CD4-positive, alpha-beta T cell treated with Interleukin-4 for 1 hour (primary cell): ENCODE results near the gene MDH1.
"Not testable (repeated sequence)": the region's sequence is repeated elsewhere in the genome, so short reads cannot be mapped to it uniquely, and the experiment has no call there.

Experiments
- DNase-seq, 2 donors: peaks; one replicate each; pipeline ENCODE4 v3.0.0-alpha.2; 2020 to 2022

The MDH1 gene

DNA sequence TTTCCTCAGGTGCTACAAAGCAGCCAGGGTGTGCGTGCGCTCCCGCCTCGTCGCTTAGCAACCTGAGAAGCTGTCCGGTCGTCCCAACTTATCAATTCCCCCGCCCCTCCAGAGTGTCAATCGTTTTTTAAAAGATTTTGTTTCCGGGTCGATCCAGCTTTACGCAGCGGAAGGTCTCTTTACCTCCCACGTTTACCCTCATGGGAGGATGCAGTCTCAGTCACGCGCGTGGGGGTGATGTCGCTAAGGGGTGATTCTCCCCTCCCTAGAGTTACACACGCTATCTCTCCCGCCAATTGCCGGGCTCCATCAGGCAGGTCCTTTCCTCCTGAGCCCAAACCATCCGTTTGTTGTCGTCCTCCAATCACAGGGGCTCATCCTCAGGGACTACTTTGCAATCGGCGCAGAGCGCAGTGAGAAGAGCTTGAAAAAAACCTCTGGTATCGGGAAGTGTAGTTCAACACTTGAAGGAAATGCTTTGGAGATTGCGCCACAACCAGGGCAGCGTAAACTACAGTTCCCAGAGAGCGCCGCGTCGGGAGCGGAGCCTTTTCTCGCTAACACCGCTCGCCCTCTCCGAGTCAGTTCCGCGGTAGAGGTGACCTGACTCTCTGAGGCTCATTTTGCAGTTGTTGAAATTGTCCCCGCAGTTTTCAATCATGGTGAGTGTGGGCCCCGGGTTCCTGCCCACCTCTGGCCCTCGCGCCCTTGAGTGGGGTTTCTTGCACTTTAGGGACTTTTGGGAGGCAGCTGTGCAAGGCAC is at the start of gene MDH1, which contains the start of gene WDPCP:
TSS of gene MDH1 (plus strand) at position 579 of the 763 bp plus-strand sequence. CDS start at position 660, 81 bp downstream.
TSS of gene WDPCP (minus strand) at position 93 of the 763 bp plus-strand sequence. CDS start 206 bp downstream, outside the sequence.
- peak; percentile 97 to 98 for DNase-seq

DNA sequence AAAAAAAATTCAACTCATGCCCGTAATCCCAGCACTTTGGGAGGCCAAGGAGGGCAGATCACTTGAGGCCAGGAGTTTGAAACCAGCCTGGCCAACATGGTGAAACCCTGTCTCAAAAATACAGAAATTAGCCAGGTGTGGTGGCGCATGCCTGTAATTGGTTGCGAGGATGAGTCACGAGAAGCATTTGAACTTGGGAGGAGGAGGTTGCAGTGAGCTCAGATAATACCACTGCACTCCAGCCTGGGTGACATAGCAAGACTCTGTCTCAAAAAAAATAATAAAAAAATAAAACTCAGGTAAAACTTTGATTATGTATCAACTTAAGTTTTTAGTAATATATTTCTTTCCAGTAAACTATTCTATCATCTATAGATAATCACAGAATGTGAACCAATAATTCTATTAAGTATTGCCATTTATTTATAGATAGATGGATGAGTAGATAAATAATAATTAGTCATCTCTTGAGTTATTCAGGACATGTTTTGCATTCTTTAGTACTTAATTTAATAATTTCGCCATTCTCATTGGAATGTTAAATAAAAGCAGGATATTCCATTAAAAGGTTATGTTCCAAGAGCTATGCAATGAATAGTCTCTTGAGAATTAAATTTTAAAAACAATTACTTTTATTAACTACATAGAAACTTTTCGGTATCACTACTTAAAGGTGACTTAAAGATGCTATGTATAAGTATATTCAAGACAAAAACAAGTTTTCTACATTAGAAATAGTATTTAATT is 49.2 kb upstream of the MDH1 start:
- no peak for DNase-seq

DNA sequence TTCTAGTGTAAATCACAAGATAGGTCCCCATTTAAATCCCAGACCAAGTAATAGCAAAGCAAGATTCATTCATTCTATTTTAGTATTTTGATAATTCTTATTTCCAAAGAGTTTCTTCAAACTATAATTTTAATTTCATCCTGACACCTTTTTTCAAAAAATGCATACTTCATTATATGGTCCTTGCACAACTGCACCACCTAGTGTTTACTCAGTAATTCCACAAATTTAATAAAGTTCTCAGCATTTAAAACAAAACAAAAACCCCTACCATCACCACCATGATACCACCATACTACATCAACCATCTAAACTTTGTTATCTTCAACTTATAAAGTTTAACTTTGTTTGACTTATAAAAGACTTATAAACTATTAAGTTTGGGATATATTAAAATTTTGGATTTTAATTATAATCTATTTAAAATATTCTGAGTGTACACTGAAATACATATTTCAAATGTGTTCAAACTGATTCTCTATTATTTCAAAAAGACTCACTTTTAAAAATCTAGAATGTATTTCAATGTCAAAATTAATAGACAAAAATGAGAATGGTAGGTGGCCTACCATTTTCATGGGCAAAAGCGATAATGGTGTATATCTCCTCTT is 44.6 kb upstream of the MDH1 start:
- peak in 1 of 2 donors; percentile 4 for DNase-seq

DNA sequence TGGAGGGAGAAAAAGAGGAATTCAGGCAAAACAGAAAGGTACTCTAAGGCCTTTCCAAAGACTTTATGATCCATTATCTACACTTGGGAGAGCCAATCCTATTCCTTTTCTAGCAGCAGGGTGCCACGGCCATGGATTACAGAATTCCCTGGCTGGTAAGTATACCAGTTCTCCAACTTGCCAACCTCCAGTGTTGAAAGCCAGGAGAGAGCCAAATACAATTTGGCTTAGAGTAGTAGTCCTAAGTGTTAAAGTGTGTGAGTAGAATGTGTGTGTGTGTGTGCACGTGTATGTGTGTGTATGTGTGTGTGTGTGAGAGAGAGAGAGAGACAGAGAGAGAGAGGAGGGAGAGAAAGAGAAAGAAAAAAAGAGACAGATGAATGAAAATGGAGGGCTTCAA is 43.7 kb upstream of the MDH1 start:
- DNase-seq = no peak

DNA sequence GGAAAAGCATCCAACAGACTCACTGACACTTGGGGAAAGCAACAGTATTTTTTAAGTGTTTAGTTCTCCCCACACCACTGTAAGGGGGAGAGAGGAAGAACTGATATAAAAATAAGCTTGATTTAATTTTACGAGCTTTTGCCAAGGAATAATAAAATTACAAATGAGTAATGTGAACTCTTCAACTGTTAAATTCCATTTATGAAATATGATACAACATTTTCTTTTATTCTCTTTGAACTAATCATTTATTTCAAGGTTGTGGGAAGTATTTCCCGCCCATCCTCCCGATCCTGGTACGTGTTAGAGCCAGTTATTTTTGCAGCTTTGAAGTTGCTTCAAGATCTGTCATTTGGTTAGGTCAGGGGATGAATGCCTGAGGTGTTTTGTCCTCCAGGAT is 35.7 kb upstream of the MDH1 start:
- DNase-seq = no peak

DNA sequence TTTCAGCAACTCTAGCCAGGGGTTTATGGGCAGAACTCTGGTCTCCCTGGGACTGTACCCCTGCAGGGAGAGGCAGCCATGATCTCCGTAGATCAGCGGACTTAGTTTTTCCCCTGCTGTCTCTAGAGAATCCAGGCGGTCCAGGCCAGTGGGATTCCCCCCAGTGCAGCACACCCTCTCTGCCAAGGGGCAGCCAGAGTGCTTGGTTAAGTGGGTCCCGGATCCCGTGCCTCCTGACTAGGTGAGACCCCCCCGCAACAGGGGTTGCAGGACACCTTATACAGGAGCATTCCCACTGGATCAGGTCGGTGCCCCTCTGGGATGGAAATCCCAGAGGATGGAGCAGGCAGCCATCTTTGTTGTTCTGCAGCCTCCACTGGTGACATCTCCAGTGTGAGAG is 33.5 kb upstream of the MDH1 start:
- DNase-seq = no peak

DNA sequence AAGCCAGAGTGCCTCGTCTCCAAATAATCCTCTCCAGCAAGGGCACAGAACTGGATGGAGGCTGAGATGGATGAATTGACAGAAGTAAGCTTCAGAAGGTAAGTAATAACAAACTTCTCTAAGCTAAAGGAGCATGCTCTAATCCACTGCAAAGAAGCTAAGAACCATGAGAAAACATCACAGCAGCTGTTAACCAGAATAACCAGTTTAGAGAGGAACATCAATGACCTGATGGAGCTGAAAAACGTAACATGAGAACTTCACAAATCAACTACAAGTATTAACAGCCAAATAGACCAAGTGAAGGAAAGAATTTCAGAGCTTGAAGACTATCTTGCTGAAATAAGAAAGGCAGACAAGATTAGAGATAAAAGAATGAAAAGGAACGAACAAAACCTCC is 32.8 kb upstream of the MDH1 start:
- DNase-seq = no peak

DNA sequence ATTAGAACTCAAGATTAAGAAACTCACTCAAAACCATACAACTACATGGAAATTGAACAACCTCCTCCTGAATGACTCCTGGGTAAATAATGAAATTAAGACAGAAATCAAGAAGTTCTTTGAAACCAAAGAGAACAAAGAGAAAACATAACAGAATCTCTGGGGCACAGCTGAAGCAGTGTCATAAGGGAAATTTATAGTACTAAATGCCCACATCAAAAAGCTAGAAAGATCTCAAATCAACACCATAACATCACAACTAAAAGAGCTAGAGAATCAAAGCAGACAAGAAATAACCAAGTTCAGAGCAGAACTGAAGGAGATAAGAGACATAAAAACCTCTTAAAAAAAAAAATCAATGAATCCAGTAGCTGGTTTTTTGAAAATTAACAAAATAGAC is 30.9 kb upstream of the MDH1 start:
- DNase-seq = not testable (repeated sequence)

DNA sequence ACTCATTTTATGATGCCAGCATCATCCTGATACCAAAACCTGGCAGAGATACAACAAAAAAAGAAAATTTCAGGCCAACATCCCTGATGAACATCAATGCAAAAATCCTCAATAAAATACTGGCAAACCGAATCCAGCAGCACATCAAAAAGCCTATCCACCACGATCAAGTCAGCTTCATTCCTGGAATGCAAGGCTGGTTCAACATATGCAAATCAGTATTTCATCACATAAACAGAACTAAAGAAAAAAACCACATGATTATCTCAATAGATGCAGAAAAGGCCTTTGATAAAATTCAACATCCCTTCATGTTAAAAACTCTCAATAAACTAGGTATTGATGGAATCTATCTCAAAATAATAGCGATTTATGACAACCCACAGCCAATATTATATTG is 29.8 kb upstream of the MDH1 start:
- not testable (repeated sequence) for DNase-seq

DNA sequence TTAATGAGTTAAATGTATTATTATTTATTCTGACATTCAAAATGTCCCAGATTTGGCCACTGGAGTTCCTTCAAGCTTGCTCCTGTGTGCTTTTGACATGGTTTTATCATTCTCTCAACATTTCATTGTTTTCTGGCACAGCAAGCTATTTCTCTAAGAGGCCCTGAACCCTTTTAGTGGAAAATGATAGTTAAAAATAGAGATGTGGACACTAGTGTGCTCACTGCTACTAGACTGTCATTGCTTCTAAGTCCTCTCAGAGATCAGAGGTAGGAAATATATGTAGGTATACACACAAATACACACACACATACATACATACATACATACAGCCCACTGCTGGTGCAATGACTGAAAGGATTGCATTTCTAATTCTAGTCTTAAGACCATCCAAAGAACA is 26.0 kb upstream of the MDH1 start:
- no peak for DNase-seq

DNA sequence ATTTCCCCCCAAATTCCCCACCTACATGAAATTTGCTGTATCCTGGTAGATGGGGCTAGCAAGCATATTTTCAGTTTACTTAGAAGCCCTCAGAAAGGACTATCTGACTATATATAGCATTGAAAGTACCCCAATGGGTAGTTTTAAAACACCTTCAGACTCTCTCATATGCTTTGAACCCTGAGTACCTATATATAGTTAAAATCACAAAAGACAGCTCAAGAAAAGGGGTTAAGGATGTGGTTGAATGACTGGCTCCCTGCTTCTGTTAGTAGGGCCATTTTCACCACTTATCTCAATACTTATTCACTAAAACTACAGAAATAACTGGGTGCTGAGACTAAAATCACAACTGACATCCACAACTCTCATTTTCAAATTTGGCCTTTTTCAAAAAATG is 19.0 kb upstream of the MDH1 start:
- no peak for DNase-seq

DNA sequence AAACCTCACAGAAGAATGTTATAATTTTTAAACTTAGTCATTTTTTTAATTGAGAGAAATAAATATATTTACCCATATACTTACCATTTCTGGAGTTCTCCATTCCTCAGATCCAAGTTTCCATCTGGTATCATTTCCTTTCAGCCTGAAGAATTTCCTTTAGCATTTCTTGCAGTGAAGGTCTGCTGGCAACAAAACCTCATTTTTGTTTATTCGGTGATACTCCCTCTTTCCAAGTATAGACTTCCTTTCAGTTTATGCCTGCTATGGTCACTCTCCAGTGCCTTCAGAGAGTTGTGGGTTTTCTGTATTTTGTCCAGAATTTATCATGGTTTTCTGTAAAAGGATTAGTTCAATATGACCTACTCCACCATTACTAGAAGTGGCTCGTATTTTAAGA is 17.5 kb upstream of the MDH1 start:
- DNase-seq = no peak

DNA sequence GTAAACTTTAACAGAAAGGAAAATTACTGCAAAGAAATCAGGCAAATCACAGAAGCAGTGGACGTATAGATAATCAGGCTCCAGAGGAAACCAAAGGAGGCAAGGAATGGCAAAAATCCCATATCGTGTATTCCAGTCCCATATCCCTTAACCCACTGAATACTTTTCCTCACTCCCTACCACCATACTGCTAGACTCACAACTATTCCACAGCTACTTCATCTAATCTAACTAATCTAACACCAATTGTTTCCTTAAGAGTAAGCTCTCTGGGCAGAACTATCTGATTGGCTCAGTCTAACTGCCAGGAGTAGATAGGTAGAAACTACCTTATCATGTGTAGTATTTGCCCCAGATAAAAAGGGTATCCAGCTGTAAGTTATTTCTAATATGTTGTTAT is 16.8 kb upstream of the MDH1 start:
- DNase-seq = no peak

DNA sequence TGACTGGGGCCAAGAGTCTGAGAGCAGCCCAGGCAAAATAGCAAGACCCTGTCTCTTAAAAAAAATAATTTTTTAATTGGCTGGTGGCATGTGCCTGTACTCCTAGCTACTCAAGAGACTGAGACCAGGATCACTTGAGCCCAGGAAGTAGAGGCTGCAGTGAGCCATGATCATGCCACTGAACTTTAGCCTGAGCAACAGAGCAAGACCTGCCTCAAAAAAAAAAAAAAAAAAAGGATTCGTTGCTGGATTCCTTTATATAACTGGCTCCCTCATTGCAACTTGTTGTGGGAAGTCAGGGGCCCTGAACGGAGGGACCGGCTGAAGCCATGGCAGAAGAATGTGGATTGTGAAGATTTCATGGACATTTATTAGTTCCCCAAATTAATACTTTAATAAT is 15.7 kb upstream of the MDH1 start:
- not testable (repeated sequence) for DNase-seq

DNA sequence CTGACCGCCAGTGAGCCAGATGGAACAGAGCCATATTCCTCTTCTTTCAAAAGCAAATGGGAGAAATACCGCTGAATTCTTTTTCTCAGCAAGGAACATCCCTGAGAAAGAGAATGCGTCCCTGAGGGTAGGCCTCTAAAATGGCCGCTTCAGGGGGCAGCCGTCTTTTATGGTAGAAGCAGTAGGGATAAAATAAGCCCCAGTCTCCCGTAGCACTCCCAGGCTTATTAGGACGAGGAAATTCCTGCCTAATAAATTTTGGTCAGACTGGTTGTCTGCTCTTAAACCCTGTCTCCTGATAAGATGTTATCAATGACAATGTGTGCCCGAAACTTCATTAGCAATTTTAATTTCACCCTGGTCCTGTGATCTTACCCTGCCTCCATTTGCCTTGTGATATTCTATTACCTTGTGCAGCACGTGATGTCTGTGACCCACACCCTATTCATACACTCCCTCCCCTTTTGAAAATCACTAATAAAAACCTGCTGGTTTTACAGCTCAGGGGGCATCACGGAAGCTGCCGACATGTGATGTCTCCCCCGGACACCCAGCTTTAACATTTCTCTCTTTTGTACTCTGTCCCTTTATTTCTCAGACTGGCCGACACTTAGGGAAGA is 14.9 kb upstream of the MDH1 start:
- DNase-seq = not testable (repeated sequence)

DNA sequence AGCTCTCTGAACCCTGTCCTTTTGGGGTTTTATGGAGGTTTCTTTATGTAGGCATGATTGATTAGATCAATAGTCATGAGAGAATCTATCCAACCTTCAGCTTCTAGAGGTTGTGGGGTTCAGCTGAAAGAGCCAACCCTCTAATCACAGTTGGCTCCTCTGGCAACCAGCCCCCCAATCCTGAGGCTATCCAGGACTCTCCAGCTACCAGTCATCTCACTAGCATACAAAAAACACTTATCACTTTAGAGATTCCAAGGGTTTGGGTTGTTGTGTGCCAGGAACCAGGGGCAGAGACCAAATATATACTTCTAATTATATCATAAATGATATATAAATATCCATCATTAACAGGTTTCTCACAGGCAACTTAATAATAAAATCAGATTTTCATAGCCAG is 12.2 kb upstream of the MDH1 start:
- DNase-seq = no peak

DNA sequence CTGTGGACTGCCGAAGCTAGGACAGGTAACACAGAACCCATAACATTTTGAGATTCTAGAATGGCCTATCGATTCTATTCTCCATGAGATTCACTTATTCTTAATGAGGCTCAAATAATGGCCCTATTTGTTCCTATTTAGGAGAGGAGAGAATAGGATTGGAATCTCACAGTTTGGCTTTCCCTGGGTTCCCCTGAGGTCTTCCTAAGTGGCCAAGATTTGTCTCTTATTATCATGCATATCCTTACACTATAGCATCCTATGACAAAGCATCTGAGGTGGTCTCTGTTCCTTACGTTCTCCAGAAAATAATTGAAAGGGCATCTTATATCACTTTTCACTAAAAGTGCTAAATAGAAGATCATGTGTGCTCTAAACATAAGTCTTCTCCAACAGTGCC is 10.0 kb upstream of the MDH1 start:
- DNase-seq = no peak

DNA sequence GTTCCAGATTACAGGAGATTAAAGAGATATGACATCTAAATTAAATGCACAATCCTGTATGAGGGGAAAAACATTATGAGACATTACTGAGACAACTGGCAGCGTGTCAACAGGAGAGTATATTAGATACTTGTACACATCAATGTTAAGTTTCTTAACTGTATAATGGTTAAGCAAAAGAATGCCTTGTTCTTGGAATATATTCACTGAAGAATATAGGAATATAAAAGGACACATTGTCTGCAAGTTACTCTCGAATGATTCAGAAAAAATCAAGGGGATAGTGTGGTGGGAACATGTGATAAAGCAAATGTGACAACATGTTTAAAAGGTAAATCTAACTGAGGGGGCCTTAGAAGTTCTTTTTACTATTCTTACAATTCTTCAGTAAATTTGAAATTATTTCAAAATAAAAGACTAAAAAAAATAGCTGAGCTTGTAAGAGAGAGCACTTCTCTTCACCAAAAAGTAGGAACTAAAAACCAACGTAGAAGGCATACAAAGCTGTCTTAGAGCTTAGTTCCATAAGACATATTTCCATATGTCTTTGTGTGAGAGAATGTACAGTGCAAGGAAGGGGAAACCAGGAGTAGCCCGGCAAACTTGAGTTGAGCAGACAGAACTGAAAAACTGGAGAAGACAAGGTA is 8.0 kb upstream of the MDH1 start:
- DNase-seq = no peak

DNA sequence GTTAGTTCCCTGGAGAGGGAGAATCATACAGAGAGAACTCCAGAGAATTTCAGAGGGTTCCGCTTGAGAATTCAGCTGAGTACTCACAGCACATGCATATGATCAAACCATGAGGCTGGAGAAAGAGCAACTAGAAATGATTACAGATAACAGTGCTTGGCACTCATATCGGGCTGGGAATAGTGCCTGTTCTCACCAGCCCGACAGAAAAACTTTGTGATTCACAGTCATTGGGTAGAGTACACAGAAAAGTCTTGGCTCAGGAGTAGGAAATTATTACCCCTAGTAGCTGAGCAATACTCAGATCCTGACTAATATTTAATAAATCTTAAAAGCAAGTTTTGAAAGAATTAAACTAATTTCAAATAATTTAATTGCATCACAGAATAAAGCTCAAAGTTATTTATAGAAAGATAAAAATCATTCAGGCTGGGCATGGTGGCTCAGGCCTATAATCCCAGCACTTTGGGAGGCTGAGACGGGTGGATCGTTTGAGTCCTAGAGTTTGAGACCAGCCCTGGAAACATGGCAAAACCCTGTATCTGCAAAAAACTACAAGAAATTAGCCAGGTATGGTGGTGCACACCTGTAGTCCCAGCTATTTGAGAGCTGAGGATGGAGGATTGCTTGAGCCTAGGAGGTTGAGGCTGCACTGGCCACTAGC is 7.3 kb upstream of the MDH1 start:
- no peak for DNase-seq

DNA sequence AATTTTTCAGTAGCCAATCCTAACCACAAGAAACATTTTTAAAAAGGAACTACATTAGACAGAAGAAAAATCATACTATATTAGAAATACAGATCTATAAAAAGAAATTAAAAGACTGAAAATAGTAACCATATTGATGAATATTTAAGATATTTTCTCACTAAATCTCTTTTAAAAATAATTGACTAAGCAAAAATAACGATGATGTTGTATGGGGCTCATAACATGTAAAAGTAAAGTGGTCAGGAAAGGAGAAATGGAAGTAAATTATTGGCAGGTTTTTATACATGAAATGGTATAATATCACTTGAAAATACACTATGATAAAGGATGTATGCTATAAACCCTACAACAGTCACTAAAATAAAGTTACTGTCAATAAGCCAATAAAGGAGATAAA is 5.9 kb upstream of the MDH1 start:
- DNase-seq = no peak

DNA sequence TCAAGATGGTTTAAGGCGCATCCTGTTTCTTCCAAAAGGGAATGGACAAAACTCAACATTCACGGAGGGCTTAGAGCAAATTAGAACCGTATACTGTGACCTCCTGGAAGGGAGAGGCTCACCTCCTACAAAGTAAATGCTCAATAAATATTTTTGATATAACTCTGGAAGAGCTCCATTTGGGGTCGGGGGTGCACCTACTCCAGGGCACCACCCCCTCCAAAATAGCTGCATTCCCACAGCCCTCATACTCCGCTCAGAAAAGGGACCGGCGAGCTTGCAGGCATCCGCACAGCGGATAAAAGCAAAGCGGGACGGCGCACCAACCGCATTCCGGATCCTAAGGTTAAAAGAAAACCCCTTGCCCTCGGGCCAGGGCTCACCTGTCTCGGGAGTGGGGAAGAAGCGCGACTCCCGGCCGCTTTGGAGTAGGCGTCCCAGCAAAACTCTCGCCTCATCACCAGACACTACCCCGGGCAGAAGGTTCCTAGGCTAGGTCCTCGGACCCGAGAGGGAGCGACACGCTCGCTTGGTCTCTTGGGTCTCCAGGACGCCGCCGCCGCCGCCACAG is 864 bp upstream of the MDH1 start:
- no peak for DNase-seq
